ENCODE measurements around the gene C1orf116. TPM values are rescaled to one million over a fixed set of nuclear protein-coding genes. Genes with fewer than 3 reads are reported as not detected.

Gene C1orf116
- total RNA-seq, 3 donors from 2014 or later: under 0.01 to 22.2 (median 5.6) TPM

GRCh38 chr1:207021139-207021861, 11.3 kb downstream of the C1orf116 start:
- Histone ChIP-seq H3K4me1 (peaks cover 0 to 17% of the 10 kb centered on the region in 2 donors), H3K27me3 (no peaks in the 10 kb centered on the region), H3K4me3 (no peak overlapping the region), H3K27ac (peak overlapping the region; percentile 65 to 93), H3K9me3 (no peaks in the 10 kb centered on the region), H3K36me3 (no peaks in the 10 kb centered on the region)
- intact Hi-C loops (cut with DNase I; ENCODE audit: low total_unique reads): no loop called here
- DNase-seq (ENCODE audit: low spot score in 2 of 2): no peak
- TF ChIP-seq POLR2A (IDR thresholded peaks at IDR 0.05) (no peak), CTCF (IDR thresholded peaks at IDR 0.05) (no peak), POLR2AphosphoS5 (IDR thresholded peaks at IDR 0.05) (no peak)

- no peak overlapping the region for H3K4me3 ChIP-seq
- no peaks in the 10 kb centered on the region for H3K36me3 ChIP-seq
- no peak for DNase-seq (ENCODE audit: low spot score in 2 of 2)
- H3K27me3 ChIP-seq: no peaks in the 10 kb centered on the region
- peaks cover 0 to 12% of the 10 kb centered on the region in 2 donors for H3K4me1 ChIP-seq
- no peaks in the 10 kb centered on the region for H3K9me3 ChIP-seq
- TF ChIP-seq POLR2A (IDR thresholded peaks at IDR 0.05) (no peak), CTCF (IDR thresholded peaks at IDR 0.05) (no peak), POLR2AphosphoS5 (IDR thresholded peaks at IDR 0.05) (no peak)
- peak overlapping the region; percentile 65 to 93 for H3K27ac ChIP-seq
- intact Hi-C loops (cut with DNase I; ENCODE audit: low total_unique reads): no loop called here
These were observed 11.8 kb downstream of the C1orf116 start for GRCh38 chr1:207020709-207021107.

- Histone ChIP-seq H3K36me3 (no peaks in the 10 kb centered on the region), H3K4me3 (no peak overlapping the region), H3K9me3 (no peaks in the 10 kb centered on the region), H3K4me1 (peaks cover 0 to 12% of the 10 kb centered on the region in 2 donors), H3K27me3 (no peaks in the 10 kb centered on the region), H3K27ac (peak overlapping the region; percentile 65 to 93)
- no peak for TF ChIP-seq POLR2AphosphoS5 (IDR thresholded peaks at IDR 0.05)
- TF ChIP-seq POLR2A (IDR thresholded peaks at IDR 0.05): no peak
- no peak for TF ChIP-seq CTCF (IDR thresholded peaks at IDR 0.05)
- intact Hi-C loops (cut with DNase I; ENCODE audit: low total_unique reads): no loop called here
- no peak for DNase-seq (ENCODE audit: low spot score in 2 of 2)
These were observed 12.4 kb downstream of the C1orf116 start for GRCh38 chr1:207020065-207020708.

GRCh38 chr1:207019661-207020060, 12.9 kb downstream of the C1orf116 start:
- no peak for DNase-seq (ENCODE audit: low spot score in 2 of 2)
- intact Hi-C loops (cut with DNase I; ENCODE audit: low total_unique reads): no loop called here
- Histone ChIP-seq H3K27me3 (no peaks in the 10 kb centered on the region), H3K27ac (peak overlapping the region; percentile 65 to 93), H3K4me1 (peaks cover 0 to 10% of the 10 kb centered on the region in 2 donors), H3K9me3 (no peaks in the 10 kb centered on the region), H3K36me3 (no peaks in the 10 kb centered on the region), H3K4me3 (no peak overlapping the region)
- TF ChIP-seq POLR2AphosphoS5 (IDR thresholded peaks at IDR 0.05) (no peak), CTCF (IDR thresholded peaks at IDR 0.05) (no peak), POLR2A (IDR thresholded peaks at IDR 0.05) (no peak)

- H3K36me3 ChIP-seq: no peaks in the 10 kb centered on the region
- peak overlapping the region; percentile 33 to 93 for H3K27ac ChIP-seq
- H3K4me3 ChIP-seq: no peak overlapping the region
- no peak for DNase-seq (ENCODE audit: low spot score in 2 of 2)
- H3K4me1 ChIP-seq: peaks cover 0 to 5% of the 10 kb centered on the region in 2 donors
- intact Hi-C loops (cut with DNase I; ENCODE audit: low total_unique reads): no loop called here
- no peak for TF ChIP-seq POLR2A (IDR thresholded peaks at IDR 0.05)
- no peak for TF ChIP-seq CTCF (IDR thresholded peaks at IDR 0.05)
- TF ChIP-seq POLR2AphosphoS5 (IDR thresholded peaks at IDR 0.05): no peak
- no peaks in the 10 kb centered on the region for H3K9me3 ChIP-seq
- no peaks in the 10 kb centered on the region for H3K27me3 ChIP-seq
These were observed 13.4 kb downstream of the C1orf116 start for GRCh38 chr1:207019161-207019560.

Measured in breast epithelium (tissue), 4 donors.